AG09309 (cell line): ENCODE results near the gene HARS1.

ENCODE experiments used
- DNase-seq: peaks from one replicate; pipeline ENCODE4 v3.0.0-alpha.2; 2010; ENCODE audit warnings: low read depth
- H3K4me3 ChIP-seq: 2 replicates; pipeline ENCODE4 v1.5.1; 2011; ENCODE audit warnings: mild to moderate bottlenecking, low read depth, low read length, moderate library complexity; ENCODE audit not compliant: control insufficient read depth
- CTCF ChIP-seq: IDR thresholded peaks from 2 replicates; pipeline ENCODE4 v1.5.1; 2011; ENCODE audit warnings: mild to moderate bottlenecking, low read depth, low read length, inconsistent platforms; ENCODE audit not compliant: insufficient read depth, control insufficient read depth; ENCODE audit errors: missing control alignments

The HARS1 gene

GRCh38 chr5:140637371-140638100 lies 53.6 kb downstream of the HARS1 start:
- DNase-seq: no peak
- TF ChIP-seq CTCF: no peak
- no peak overlapping the region for H3K4me3 ChIP-seq

GRCh38 chr5:140635291-140636257 lies 55.6 kb downstream of the HARS1 start:
- TF ChIP-seq CTCF: no peak
- H3K4me3 ChIP-seq: no peak overlapping the region
- no peak for DNase-seq

- TF ChIP-seq CTCF: no peak
- H3K4me3 ChIP-seq: no peak overlapping the region
- DNase-seq: no peak
Observed at GRCh38 chr5:140634103-140634502, 57.1 kb downstream of the HARS1 start.

GRCh38 chr5:140633501-140633900 lies 57.7 kb downstream of the HARS1 start:
- H3K4me3 ChIP-seq: no peak overlapping the region
- no peak for DNase-seq
- no peak for TF ChIP-seq CTCF

GRCh38 chr5:140633021-140633471 lies 58.1 kb downstream of the HARS1 start, which contains the start of gene CD14:
CD14 (minus strand) TSS chr5:140633175; CDS start chr5:140633071, 104 bp downstream.
- H3K4me3 ChIP-seq: peak within 1 kb of the TSS; percentile 42
- peak; percentile 9 for TF ChIP-seq CTCF
- DNase-seq: no peak

GRCh38 chr5:140632366-140633020 lies 58.7 kb downstream of the HARS1 start:
- peak overlapping the region; percentile 42 for H3K4me3 ChIP-seq
- DNase-seq: no peak

More at GRCh38 chr5:140632366-140633020, 58.7 kb downstream of the HARS1 start:
- no peak for TF ChIP-seq CTCF
